Uterus (tissue), 2 donors: Measurements from ENCODE around the gene ZNF860.

Experiments
- POLR2A ChIP-seq, 2 donors: fragments of 450-650 bp; IDR thresholded peaks; one replicate each; pipeline ENCODE4 v1.6.1; 2016; ENCODE audit warnings: antibody characterized with exemption in 2 of 2, mild to moderate bottlenecking in 1 of 2, moderate library complexity in 1 of 2
- TF ChIP-seq, protein P1 (sequence below), 4 experiments: fragments of 200-600 bp in 2 of 4; fragments of 450-650 bp in 2 of 4; sonication (generic) in 2 of 4; IDR thresholded peaks; one replicate each; pipeline ENCODE4 v1.5.1; 2016 to 2019; ENCODE audit warnings: antibody characterized with exemption in 4 of 4, mild to moderate bottlenecking in 2 of 4, moderate library complexity in 1 of 4

DNA sequence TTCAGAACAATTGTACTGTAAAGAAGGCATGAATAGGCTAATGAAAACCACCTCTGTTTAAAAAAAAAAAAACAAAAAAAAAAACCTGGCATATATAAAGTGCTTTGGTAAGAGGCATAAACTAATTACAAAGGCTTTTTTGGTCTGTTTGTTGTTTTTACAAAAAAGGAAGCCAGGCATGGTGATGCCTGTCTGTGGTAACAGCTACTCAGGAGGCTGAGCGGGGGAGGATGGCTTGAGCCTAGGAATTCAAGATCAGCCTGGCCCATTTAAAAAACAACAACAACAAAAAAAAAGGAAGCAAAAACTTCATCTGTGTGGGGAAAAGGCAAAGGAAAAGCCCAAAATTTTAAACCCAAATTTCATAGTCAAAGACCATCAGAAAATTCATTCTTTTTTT lies 47.5 kb upstream of the ZNF860 start:
- TF ChIP-seq, protein P1, sequence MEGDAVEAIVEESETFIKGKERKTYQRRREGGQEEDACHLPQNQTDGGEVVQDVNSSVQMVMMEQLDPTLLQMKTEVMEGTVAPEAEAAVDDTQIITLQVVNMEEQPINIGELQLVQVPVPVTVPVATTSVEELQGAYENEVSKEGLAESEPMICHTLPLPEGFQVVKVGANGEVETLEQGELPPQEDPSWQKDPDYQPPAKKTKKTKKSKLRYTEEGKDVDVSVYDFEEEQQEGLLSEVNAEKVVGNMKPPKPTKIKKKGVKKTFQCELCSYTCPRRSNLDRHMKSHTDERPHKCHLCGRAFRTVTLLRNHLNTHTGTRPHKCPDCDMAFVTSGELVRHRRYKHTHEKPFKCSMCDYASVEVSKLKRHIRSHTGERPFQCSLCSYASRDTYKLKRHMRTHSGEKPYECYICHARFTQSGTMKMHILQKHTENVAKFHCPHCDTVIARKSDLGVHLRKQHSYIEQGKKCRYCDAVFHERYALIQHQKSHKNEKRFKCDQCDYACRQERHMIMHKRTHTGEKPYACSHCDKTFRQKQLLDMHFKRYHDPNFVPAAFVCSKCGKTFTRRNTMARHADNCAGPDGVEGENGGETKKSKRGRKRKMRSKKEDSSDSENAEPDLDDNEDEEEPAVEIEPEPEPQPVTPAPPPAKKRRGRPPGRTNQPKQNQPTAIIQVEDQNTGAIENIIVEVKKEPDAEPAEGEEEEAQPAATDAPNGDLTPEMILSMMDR (IDR thresholded peaks at IDR 0.05), result no peak
- TF ChIP-seq POLR2A (IDR thresholded peaks at IDR 0.05), result no peak
